D721Med (cell line): ENCODE measurements around the gene ZIC2.

ENCODE experiments used
- DNase-seq: peaks from one replicate; pipeline ENCODE4 v3.0.0; 2011; ENCODE audit warnings: low spot score; ENCODE audit not compliant: insufficient read length
- FAIRE-seq: peaks from 2 replicates; lab custom pipeline; 2011; peaks lifted over from hg19 to GRCh38; lab: Jason Lieb, UNC
- TF ChIP-seq, protein P1 (sequence below): IDR thresholded peaks from 2 replicates; pipeline ENCODE4 v1.5.1; 2012; ENCODE audit warnings: mild to moderate bottlenecking, control low read depth; ENCODE audit not compliant: insufficient read depth; ENCODE audit errors: missing control alignments

Gene ZIC2

DNA sequence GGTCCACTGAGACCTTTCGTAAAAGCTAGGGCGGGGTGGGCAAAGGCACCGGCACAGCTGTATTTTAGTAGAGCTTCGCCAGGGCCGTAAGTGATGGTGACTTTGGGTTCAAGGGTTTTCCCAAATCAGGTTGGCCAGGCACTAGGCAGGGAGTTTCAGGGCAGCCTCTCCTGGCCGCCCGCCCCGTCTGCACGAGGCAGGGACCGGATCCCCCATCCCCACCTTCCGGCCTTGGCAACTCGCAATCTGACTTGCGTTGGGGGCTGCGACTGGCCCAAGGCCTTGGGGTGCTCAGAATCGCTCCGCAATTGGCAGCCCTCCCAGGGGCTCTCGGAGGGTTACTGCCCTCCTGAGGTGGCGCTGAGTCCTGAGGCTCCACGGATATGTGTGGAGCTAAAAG lies 6.0 kb upstream of the ZIC2 start:
- FAIRE-seq, result no peak
- no peak for DNase-seq
- TF ChIP-seq, protein P1, sequence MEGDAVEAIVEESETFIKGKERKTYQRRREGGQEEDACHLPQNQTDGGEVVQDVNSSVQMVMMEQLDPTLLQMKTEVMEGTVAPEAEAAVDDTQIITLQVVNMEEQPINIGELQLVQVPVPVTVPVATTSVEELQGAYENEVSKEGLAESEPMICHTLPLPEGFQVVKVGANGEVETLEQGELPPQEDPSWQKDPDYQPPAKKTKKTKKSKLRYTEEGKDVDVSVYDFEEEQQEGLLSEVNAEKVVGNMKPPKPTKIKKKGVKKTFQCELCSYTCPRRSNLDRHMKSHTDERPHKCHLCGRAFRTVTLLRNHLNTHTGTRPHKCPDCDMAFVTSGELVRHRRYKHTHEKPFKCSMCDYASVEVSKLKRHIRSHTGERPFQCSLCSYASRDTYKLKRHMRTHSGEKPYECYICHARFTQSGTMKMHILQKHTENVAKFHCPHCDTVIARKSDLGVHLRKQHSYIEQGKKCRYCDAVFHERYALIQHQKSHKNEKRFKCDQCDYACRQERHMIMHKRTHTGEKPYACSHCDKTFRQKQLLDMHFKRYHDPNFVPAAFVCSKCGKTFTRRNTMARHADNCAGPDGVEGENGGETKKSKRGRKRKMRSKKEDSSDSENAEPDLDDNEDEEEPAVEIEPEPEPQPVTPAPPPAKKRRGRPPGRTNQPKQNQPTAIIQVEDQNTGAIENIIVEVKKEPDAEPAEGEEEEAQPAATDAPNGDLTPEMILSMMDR, result no peak

GRCh38 chr13:99976575-99976974 lies 5.0 kb upstream of the ZIC2 start:
- FAIRE-seq (no peak), DNase-seq (no peak)
- TF ChIP-seq, protein P1, result no peak

- TF ChIP-seq, protein P1, result no peak
- no peak for FAIRE-seq
- DNase-seq, result no peak
These were observed 4.2 kb upstream of the ZIC2 start for GRCh38 chr13:99977334-99977911.

DNA sequence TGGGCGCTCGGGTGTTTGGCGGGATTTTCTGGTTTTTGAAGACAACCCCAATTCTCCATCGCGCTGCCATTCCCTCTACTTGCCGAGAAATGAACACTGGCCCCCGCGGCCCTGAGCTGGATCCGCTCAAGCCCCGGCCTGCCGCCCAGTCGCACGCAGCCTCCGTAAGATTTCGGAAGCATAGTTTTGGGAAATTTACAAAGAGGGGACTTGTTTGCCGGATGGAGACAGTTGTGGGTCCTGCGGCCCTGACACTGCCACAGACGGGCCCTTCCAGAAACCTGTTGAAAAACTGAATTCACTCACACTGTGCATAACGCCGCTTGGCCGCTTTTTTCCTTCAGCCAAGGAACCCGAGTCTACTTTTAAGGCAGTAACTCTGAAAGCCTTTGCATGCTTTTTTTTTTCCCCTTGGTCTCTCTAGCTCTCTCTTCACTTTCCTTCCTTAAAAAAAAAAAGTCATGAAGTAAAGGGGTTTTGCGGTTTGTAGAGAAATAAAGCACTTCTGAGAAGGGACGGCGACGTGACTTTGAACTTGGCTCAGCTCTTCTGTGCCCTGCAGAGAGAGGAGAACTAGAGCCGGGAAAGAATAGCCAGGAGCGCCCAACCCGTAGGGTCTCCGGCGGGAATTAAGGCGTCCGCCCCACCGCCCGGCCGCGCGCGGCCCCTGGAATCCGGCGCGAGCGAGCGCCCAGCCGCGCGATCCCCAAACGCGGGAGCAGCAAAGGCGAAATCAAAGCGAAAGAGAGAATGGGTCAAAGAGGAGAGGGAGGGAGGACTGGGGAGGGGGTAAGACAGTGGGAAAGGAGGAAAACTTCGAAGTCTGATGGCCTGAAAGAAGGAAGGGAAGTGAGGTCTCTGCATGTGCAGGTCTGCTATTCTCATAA lies 3.4 kb upstream of the ZIC2 start:
- no peak for FAIRE-seq
- no peak for DNase-seq
- TF ChIP-seq, protein P1, result no peak

GRCh38 chr13:99978799-99979452 lies 2.7 kb upstream of the ZIC2 start:
- FAIRE-seq (no peak), DNase-seq (no peak)
- TF ChIP-seq, protein P1, result no peak

- FAIRE-seq (no peak), DNase-seq (no peak)
- TF ChIP-seq, protein P1, result no peak
These were observed 2.0 kb upstream of the ZIC2 start for GRCh38 chr13:99979453-99980200.
